K562 (cell line): ENCODE data around the gene FBXO36. TPM values are rescaled to one million over a fixed set of nuclear protein-coding genes. Genes with fewer than 3 reads are reported as not detected.

Experiments used
- GABPA ChIP-seq: fragments of 200-800 bp; sonication (Bioruptor generic); conservative IDR thresholded peaks from 2 replicates; pipeline ENCODE4 v1.6.1; 2016; ENCODE audit warnings: low read depth, missing genetic modification characterization, missing compliant biosample characterization
- TAF9B ChIP-seq: fragments of 450-650 bp; IDR thresholded peaks from 2 replicates; pipeline ENCODE4 v1.6.1; 2018; ENCODE audit warnings: mild to moderate bottlenecking; ENCODE audit not compliant: partially characterized antibody
- polyA plus RNA-seq, 8 experiments: library from polyadenylated mRNA; depleted of rRNA in 4 of 8; stranded (reverse) in 5 of 8; unstranded in 3 of 8; fragments of >200 nt; fragmentation: Nextera tagmentation in 2 of 8; fragmentation: Illumina TruSeq in 1 of 8; extraction: Ambion mirVana in 2 of 8; extraction: Trizol in 1 of 8; gene quantifications; 2 replicates each; pipeline versions ENCODE4 v1.2.1 to v1.2.3, GENCODE V29; 2011 to 2014; ENCODE audit warnings: inconsistent platforms in 1 of 8, missing spikeins in 1 of 8
- total RNA-seq, 7 experiments: library from RNA; depleted of rRNA in 6 of 7; stranded (reverse); fragments of >200 nt in 6 of 7; fragmentation: Illumina TruSeq in 2 of 7; extraction: Trizol in 2 of 7; gene quantifications; 2 replicates each; pipeline versions ENCODE4 v1.2.1 to v1.2.3, GENCODE V29; 2011 to 2021; ENCODE audit warnings: low replicate concordance in 1 of 7
- TF ChIP-seq, protein P1 (sequence below): fragments of 250-450 bp; sonication (Bioruptor Pico); IDR thresholded peaks from 2 replicates; pipeline ENCODE4 v1.5.0; 2022; ENCODE audit warnings: mild to moderate bottlenecking
- TF ChIP-seq, protein P2 (sequence below): fragments of 450-650 bp; IDR thresholded peaks from 2 replicates; pipeline ENCODE4 v1.6.1; 2018; ENCODE audit not compliant: partially characterized antibody

FBXO36 gene
- total and polyA plus RNA-seq, 9 of the 15 experiments (the other 6 are each of a cell fraction or from before 2014, with no cell fraction given) = 0.40 to 0.91 (median 0.58) TPM

DNA sequence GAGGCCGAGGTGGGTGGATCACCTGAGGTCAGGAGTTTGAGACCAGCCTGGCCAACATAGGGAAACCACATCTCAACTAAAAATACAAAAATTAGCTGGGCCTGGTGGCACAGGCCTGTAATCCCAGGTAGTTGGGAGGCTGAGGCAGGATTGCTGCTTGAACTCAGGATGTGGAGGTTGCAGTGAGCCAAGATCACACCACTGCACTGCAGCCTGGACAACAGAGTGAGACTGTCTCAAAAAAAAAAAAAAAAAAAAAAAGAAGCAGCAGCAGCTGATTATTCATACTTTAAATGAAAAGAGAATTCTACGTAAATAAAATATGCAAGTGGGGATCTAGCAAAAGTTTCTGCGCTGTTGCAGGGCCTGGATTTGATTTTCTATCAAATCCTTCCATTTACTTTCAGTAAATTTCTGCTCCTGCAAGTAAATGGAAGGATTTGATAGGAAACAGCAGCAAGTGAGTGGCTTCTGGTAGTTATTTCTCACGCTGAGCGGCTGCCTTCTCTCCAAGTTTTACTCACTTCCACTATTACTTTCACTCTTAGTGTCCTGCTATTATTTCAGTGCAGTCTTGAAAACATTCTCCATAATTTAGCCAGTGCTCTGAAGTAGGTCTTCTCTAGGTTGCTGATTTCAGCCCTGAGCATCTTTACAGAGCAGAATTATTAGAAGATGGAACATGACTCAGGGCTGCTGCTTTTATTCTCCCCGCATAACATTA lies 78.0 kb downstream of the FBXO36 start (continued):
- TF ChIP-seq GABPA (no peak), TAF9B (no peak)
- TF ChIP-seq, protein P1, sequence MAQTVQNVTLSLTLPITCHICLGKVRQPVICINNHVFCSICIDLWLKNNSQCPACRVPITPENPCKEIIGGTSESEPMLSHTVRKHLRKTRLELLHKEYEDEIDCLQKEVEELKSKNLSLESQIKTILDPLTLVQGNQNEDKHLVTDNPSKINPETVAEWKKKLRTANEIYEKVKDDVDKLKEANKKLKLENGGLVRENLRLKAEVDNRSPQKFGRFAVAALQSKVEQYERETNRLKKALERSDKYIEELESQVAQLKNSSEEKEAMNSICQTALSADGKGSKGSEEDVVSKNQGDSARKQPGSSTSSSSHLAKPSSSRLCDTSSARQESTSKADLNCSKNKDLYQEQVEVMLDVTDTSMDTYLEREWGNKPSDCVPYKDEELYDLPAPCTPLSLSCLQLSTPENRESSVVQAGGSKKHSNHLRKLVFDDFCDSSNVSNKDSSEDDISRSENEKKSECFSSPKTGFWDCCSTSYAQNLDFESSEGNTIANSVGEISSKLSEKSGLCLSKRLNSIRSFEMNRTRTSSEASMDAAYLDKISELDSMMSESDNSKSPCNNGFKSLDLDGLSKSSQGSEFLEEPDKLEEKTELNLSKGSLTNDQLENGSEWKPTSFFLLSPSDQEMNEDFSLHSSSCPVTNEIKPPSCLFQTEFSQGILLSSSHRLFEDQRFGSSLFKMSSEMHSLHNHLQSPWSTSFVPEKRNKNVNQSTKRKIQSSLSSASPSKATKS = no peak
- TF ChIP-seq, protein P2, sequence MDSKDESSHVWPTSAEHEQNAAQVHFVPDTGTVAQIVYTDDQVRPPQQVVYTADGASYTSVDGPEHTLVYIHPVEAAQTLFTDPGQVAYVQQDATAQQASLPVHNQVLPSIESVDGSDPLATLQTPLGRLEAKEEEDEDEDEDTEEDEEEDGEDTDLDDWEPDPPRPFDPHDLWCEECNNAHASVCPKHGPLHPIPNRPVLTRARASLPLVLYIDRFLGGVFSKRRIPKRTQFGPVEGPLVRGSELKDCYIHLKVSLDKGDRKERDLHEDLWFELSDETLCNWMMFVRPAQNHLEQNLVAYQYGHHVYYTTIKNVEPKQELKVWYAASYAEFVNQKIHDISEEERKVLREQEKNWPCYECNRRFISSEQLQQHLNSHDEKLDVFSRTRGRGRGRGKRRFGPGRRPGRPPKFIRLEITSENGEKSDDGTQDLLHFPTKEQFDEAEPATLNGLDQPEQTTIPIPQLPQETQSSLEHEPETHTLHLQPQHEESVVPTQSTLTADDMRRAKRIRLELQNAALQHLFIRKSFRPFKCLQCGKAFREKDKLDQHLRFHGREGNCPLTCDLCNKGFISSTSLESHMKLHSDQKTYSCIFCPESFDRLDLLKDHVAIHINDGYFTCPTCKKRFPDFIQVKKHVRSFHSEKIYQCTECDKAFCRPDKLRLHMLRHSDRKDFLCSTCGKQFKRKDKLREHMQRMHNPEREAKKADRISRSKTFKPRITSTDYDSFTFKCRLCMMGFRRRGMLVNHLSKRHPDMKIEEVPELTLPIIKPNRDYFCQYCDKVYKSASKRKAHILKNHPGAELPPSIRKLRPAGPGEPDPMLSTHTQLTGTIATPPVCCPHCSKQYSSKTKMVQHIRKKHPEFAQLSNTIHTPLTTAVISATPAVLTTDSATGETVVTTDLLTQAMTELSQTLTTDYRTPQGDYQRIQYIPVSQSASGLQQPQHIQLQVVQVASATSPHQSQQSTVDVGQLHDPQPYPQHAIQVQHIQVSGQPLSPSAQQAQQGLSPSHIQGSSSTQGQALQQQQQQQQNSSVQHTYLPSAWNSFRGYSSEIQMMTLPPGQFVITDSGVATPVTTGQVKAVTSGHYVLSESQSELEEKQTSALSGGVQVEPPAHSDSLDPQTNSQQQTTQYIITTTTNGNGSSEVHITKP = no peak
- TF ChIP-seq, all 486 proteins: peak for 0
